B cell (primary cell): ENCODE measurements around the gene ATOSA. TPM values are rescaled to one million over a fixed set of nuclear protein-coding genes. Genes with fewer than 3 reads are reported as not detected.

Experiments
- ATAC-seq: fragments of 200-7000 bp; cut with Tn5 transposase; one replicate; pipeline ENCODE4 v1.10.0; 2021; ENCODE audit warnings: low read depth, mild to moderate bottlenecking, moderate number of reproducible peaks, moderate library complexity
- CTCF ChIA-PET: fragments of 350-600 bp; sonication (Branson Sonifier 250); formaldehyde crosslinking; loops from one replicate; lab custom pipeline; 2021; ENCODE audit warnings: antibody characterized with exemption, inconsistent platforms; lab: Charles Lee
- POLR2A ChIA-PET: fragments of 350-600 bp; sonication (Branson Sonifier 250); formaldehyde crosslinking; loops from one replicate; lab custom pipeline; 2021; ENCODE audit warnings: antibody characterized with exemption; lab: Charles Lee
- DNase-seq: peaks from one replicate; pipeline ENCODE4 v3.0.0; 2013
- H2AFZ ChIP-seq: 2 replicates; pipeline ENCODE4 v1.6.1; 2012; ENCODE audit warnings: mild to moderate bottlenecking, low read depth, low read length; ENCODE audit not compliant: insufficient read depth, poor library complexity, severe bottlenecking
- H3K27ac ChIP-seq, 2 donors: 1 replicate in 1 of 2; 2 replicates in 1 of 2; pipeline ENCODE4 v1.5.1; 2012 to 2013; ENCODE audit warnings: low read length in 2 of 2, mild to moderate bottlenecking in 2 of 2, moderate library complexity in 1 of 2
- H3K27me3 ChIP-seq, 4 experiments: fragments of 200-600 bp in 1 of 4; sonication (generic) in 1 of 4; replicated peaks in 1 of 4; 1 replicate in 2 of 4; 2 replicates in 2 of 4; pipeline versions ENCODE4 v1.6.1 to v1.7.0; 2013 to 2016; ENCODE audit warnings: low read length in 3 of 4, mild to moderate bottlenecking in 2 of 4, mixed read lengths in 1 of 4, moderate library complexity in 1 of 4; ENCODE audit not compliant: insufficient read depth in 4 of 4, control insufficient read depth in 3 of 4; ENCODE audit errors: control extremely low read depth in 1 of 4
- H3K36me3 ChIP-seq, 2 experiments: replicated peaks in 1 of 2; 1 replicate in 1 of 2; 2 replicates in 1 of 2; pipeline versions ENCODE4 v1.6.1 to v1.7.1; 2013; ENCODE audit warnings: low read length in 1 of 2; ENCODE audit not compliant: insufficient read depth in 2 of 2, control insufficient read depth in 1 of 2; ENCODE audit errors: control extremely low read depth in 1 of 2, extremely low read depth in 1 of 2
- H3K4me1 ChIP-seq, 2 donors: fragments of 200-600 bp in 1 of 2; sonication (generic) in 1 of 2; 1 replicate in 1 of 2; 2 replicates in 1 of 2; pipeline versions ENCODE4 v1.5.1 to v1.6.1; 2013 to 2017; ENCODE audit warnings: low read length in 2 of 2; ENCODE audit not compliant: control insufficient read depth in 2 of 2, insufficient read depth in 2 of 2
- H3K4me2 ChIP-seq: replicated peaks from 2 replicates; pipeline ENCODE3; 2012; ENCODE audit warnings: mild to moderate bottlenecking, low read depth, low read length; ENCODE audit not compliant: poor library complexity, severe bottlenecking
- H3K4me3 ChIP-seq, 5 experiments: fragments of 200-600 bp in 1 of 5; sonication (generic) in 1 of 5; 1 replicate in 3 of 5; 2 replicates in 2 of 5; pipeline versions ENCODE4 v1.5.1 to v1.7.0; 2011 to 2016; ENCODE audit warnings: low read length in 4 of 5, mild to moderate bottlenecking in 4 of 5, low read depth in 2 of 5, control low read depth in 1 of 5, moderate library complexity in 1 of 5; ENCODE audit not compliant: insufficient read depth in 1 of 5; ENCODE audit errors: control extremely low read depth in 1 of 5, extremely low read depth in 1 of 5
- H3K79me2 ChIP-seq: fragments of 200-600 bp; sonication (generic); one replicate; pipeline ENCODE4 v1.6.0; 2016; ENCODE audit warnings: low read length; ENCODE audit not compliant: control insufficient read depth, insufficient read depth
- H3K9ac ChIP-seq: fragments of 200-600 bp; sonication (generic); 2 replicates; pipeline ENCODE4 v1.6.1; 2017; ENCODE audit warnings: mild to moderate bottlenecking, low read length, moderate library complexity
- H3K9me3 ChIP-seq, 3 donors: one replicate each; pipeline versions ENCODE4 v1.6.1 to v1.7.1; 2013; ENCODE audit warnings: low read length in 2 of 3; ENCODE audit not compliant: control insufficient read depth in 2 of 3, insufficient read depth in 1 of 3; ENCODE audit errors: control extremely low read depth in 1 of 3
- H4K20me1 ChIP-seq: 2 replicates; pipeline ENCODE4 v1.6.0; 2012; ENCODE audit warnings: mild to moderate bottlenecking, low read length; ENCODE audit not compliant: insufficient read depth, control insufficient read depth, poor library complexity, severe bottlenecking
- H3K27ac Mint-ChIP-seq: one replicate; pipeline ENCODE4 v1.8.0; 2021; ENCODE audit warnings: mixed read lengths
- H3K27me3 Mint-ChIP-seq: one replicate; pipeline ENCODE4 v1.8.0; 2021; ENCODE audit warnings: mixed read lengths
- H3K4me1 Mint-ChIP-seq: one replicate; pipeline ENCODE4 v1.8.0; 2021; ENCODE audit warnings: mixed read lengths
- H3K4me3 Mint-ChIP-seq: one replicate; pipeline ENCODE4 v1.8.0; 2021; ENCODE audit warnings: mixed read lengths
- H3K9me3 Mint-ChIP-seq: one replicate; pipeline ENCODE4 v1.8.0; 2022; ENCODE audit warnings: mixed read lengths; ENCODE audit not compliant: insufficient read depth
- CTCF ChIP-seq: fragments of 200-600 bp; IDR thresholded peaks from one replicate; pipeline ENCODE4 v1.8.0; 2022; ENCODE audit warnings: antibody characterized with exemption, mild to moderate bottlenecking
- EZH2 ChIP-seq: IDR thresholded peaks from 2 replicates; pipeline ENCODE4 v1.6.1; 2012; ENCODE audit warnings: borderline replicate concordance, low read depth, mild to moderate bottlenecking, moderate library complexity, low read length; ENCODE audit not compliant: insufficient read depth, poor library complexity, severe bottlenecking
- WGBS: methylation state at CpG from one replicate; pipeline ENCODE4 v1.1.5; 2013; ENCODE audit warnings: missing lambda C conversion rate; ENCODE audit not compliant: insufficient coverage; 5-methylcytosine and 5-hydroxymethylcytosine counted together
- intact Hi-C: fragments of 100-400 bp; cut with micrococcal nuclease; formaldehyde crosslinking; loops from one replicate; pipeline ENCODE4 v1.10.0; 2022
- polyA plus RNA-seq: library from polyadenylated mRNA; depleted of rRNA; stranded (reverse); fragments of >200 nt; gene quantifications from 2 replicates; pipeline ENCODE4 v1.2.3, GENCODE V29; 2012
- total RNA-seq, 2 donors: library from RNA; stranded (reverse); fragments of 120-200 nt in 1 of 2; gene quantifications; 1 replicate in 1 of 2; 2 replicates in 1 of 2; pipeline versions ENCODE4 v1.2.3 to v1.2.4, GENCODE V29; 2013 to 2022

The ATOSA gene
- total and polyA plus RNA-seq, 2 donors (not counting 1 experiment from before 2014, with no cell fraction given), result 73.4 to 198 TPM

GRCh38 chr15:52674831-52675230 is 4.4 kb downstream of the ATOSA start:
- Mint-ChIP-seq H3K4me1 (peaks cover 56% of the 10 kb centered on the region), H3K27me3 (no peaks in the 10 kb centered on the region), H3K27ac (no peak overlapping the region), H3K4me3 (no peak overlapping the region), H3K9me3 (no peaks in the 10 kb centered on the region)
- H3K36me3 ChIP-seq, result peaks cover 9 to 62% of the 10 kb centered on the region in 2 experiments
- POLR2A ChIA-PET, result interaction anchor here (1.0 kb wide), 1 partner anchor 10 kb away, joined by 4 read pairs; no protein-coding TSS in a partner anchor
- intact Hi-C loops, result loop anchor here (5.0 to 10.0 kb wide), 3 partner anchors 43 to 940 kb away; partner anchors contain the start of gene LYSMD2
- H3K27me3 ChIP-seq, result no peaks in the 10 kb centered on the region
- H3K4me2 ChIP-seq, result peak overlapping the region; percentile 27
- CTCF ChIA-PET, result interaction anchor here (1.5 to 5.9 kb wide), 2 partner anchors 13 to 58 kb away, joined by 4 to 94 read pairs; no protein-coding TSS in a partner anchor
- H2AFZ ChIP-seq, result no peak overlapping the region
- no peaks in the 10 kb centered on the region for H3K9me3 ChIP-seq
- TF ChIP-seq EZH2 (no peak), CTCF (no peak)
- H3K79me2 ChIP-seq, result peaks cover 91% of the 10 kb centered on the region
- peaks cover 42% of the 10 kb centered on the region for H4K20me1 ChIP-seq
- no peak for ATAC-seq
- peak overlapping the region in 1 of 2 donors; percentile 23 for H3K27ac ChIP-seq
- no CpG with 5 or more reads among the region's 4 CpGs for WGBS
- H3K4me3 ChIP-seq, result no peak overlapping the region
- no peak overlapping the region for H3K9ac ChIP-seq
- H3K4me1 ChIP-seq, result peaks cover 22 to 36% of the 10 kb centered on the region in 2 donors
- no peak for DNase-seq

- Histone ChIP-seq H3K79me2 (peaks cover 95% of the 10 kb centered on the region), H3K27ac (peak overlapping the region in 1 of 2 donors; percentile 17), H3K4me1 (peaks cover 21 to 36% of the 10 kb centered on the region in 2 donors), H3K9ac (no peak overlapping the region), H3K36me3 (peaks cover 9 to 71% of the 10 kb centered on the region in 2 experiments), H3K4me3 (no peak overlapping the region), H4K20me1 (peaks cover 42% of the 10 kb centered on the region), H3K4me2 (peak overlapping the region; percentile 24), H2AFZ (no peak overlapping the region), H3K27me3 (no peaks in the 10 kb centered on the region), H3K9me3 (no peaks in the 10 kb centered on the region)
- no peak for TF ChIP-seq CTCF
- no peak for TF ChIP-seq EZH2
- peaks cover 51% of the 10 kb centered on the region for H3K4me1 Mint-ChIP-seq
- no peaks in the 10 kb centered on the region for H3K9me3 Mint-ChIP-seq
- no peak for DNase-seq
- no peak for ATAC-seq
- intact Hi-C loops, result loop anchor here (10.0 kb wide), 2 partner anchors 339 to 939 kb away; partner anchors contain the start of gene LYSMD2
- no peaks in the 10 kb centered on the region for H3K27me3 Mint-ChIP-seq
- ChIA-PET POLR2A (interaction anchor here (1.0 kb wide), 1 partner anchor 11 kb away, joined by 4 read pairs; no protein-coding TSS in a partner anchor), CTCF (interaction anchor here (0.5 to 5.9 kb wide), 6 partner anchors 12 to 414 kb away, joined by 3 to 94 read pairs (median 4); no protein-coding TSS in a partner anchor)
- H3K27ac Mint-ChIP-seq, result peak overlapping the region; percentile 68
- H3K4me3 Mint-ChIP-seq, result peak overlapping the region; percentile 53
These were observed 5.5 kb downstream of the ATOSA start for GRCh38 chr15:52673734-52674133.
